HEK293 (cell line): Measurements from ENCODE around the gene RBM4.

Source experiments
- EGR2 ChIP-seq: fragments of 450-650 bp; formaldehyde crosslinking; IDR thresholded peaks from 2 replicates; pipeline ENCODE4 v1.5.1; 2016; ENCODE audit warnings: low read depth, missing biosample characterization, missing genetic modification characterization
- FEZF1 ChIP-seq: fragments of 450-650 bp; formaldehyde crosslinking; IDR thresholded peaks from 2 replicates; pipeline ENCODE4 v1.5.1; 2016; ENCODE audit warnings: missing biosample characterization, missing genetic modification characterization
- GLIS1 ChIP-seq: fragments of 450-650 bp; formaldehyde crosslinking; IDR thresholded peaks from 2 replicates; pipeline ENCODE4 v1.5.1; 2016; ENCODE audit warnings: missing biosample characterization, missing genetic modification characterization
- GLIS2 ChIP-seq: fragments of 450-650 bp; formaldehyde crosslinking; IDR thresholded peaks from 2 replicates; pipeline ENCODE4 v1.5.1; 2016; ENCODE audit warnings: missing biosample characterization, missing genetic modification characterization
- INSM2 ChIP-seq: fragments of 450-650 bp; formaldehyde crosslinking; IDR thresholded peaks from 2 replicates; pipeline ENCODE4 v1.5.1; 2016; ENCODE audit warnings: missing biosample characterization, missing genetic modification characterization
- KLF1 ChIP-seq: fragments of 450-650 bp; formaldehyde crosslinking; IDR thresholded peaks from 2 replicates; pipeline ENCODE4 v1.5.1; 2016; ENCODE audit warnings: missing biosample characterization, missing genetic modification characterization
- KLF8 ChIP-seq: fragments of 450-650 bp; formaldehyde crosslinking; IDR thresholded peaks from 2 replicates; pipeline ENCODE4 v1.5.1; 2016; ENCODE audit warnings: missing biosample characterization, missing genetic modification characterization
- OSR2 ChIP-seq: fragments of 450-650 bp; formaldehyde crosslinking; IDR thresholded peaks from 2 replicates; pipeline ENCODE4 v1.5.1; 2016; ENCODE audit warnings: missing biosample characterization, missing genetic modification characterization
- PATZ1 ChIP-seq: fragments of 450-650 bp; formaldehyde crosslinking; IDR thresholded peaks from 2 replicates; pipeline ENCODE4 v1.5.1; 2016; ENCODE audit warnings: missing biosample characterization, missing genetic modification characterization
- REST ChIP-seq: fragments of 450-650 bp; formaldehyde crosslinking; IDR thresholded peaks from 2 replicates; pipeline ENCODE4 v1.5.1; 2016; ENCODE audit warnings: missing biosample characterization, missing genetic modification characterization
- SP3 ChIP-seq: fragments of 450-650 bp; formaldehyde crosslinking; IDR thresholded peaks from 2 replicates; pipeline ENCODE4 v1.5.1; 2016; ENCODE audit warnings: missing biosample characterization, missing genetic modification characterization
- ZBTB17 ChIP-seq: fragments of 450-650 bp; formaldehyde crosslinking; IDR thresholded peaks from 2 replicates; pipeline ENCODE4 v1.5.1; 2016; ENCODE audit warnings: missing biosample characterization, missing genetic modification characterization
- ZBTB48 ChIP-seq: fragments of 450-650 bp; formaldehyde crosslinking; IDR thresholded peaks from 2 replicates; pipeline ENCODE4 v1.5.1; 2016; ENCODE audit warnings: missing biosample characterization, missing genetic modification characterization
- ZFHX2 ChIP-seq: fragments of 450-650 bp; formaldehyde crosslinking; conservative IDR thresholded peaks from 2 replicates; pipeline ENCODE4 v1.5.1; 2016; ENCODE audit warnings: missing biosample characterization, missing genetic modification characterization
- ZNF114 ChIP-seq: fragments of 450-650 bp; formaldehyde crosslinking; IDR thresholded peaks from 2 replicates; pipeline ENCODE4 v1.5.0; 2017; ENCODE audit warnings: missing biosample characterization, missing genetic modification characterization
- ZNF16 ChIP-seq: fragments of 450-650 bp; formaldehyde crosslinking; IDR thresholded peaks from 2 replicates; pipeline ENCODE4 v1.5.1; 2016; ENCODE audit warnings: low read depth, missing biosample characterization, missing genetic modification characterization
- ZNF174 ChIP-seq: fragments of 450-650 bp; formaldehyde crosslinking; IDR thresholded peaks from 2 replicates; pipeline ENCODE4 v1.5.0; 2017; ENCODE audit warnings: missing biosample characterization, mild to moderate bottlenecking, missing genetic modification characterization
- ZNF175 ChIP-seq: fragments of 450-650 bp; formaldehyde crosslinking; IDR thresholded peaks from 2 replicates; pipeline ENCODE4 v1.5.1; 2016; ENCODE audit warnings: missing biosample characterization, missing genetic modification characterization
- ZNF214 ChIP-seq: fragments of 450-650 bp; formaldehyde crosslinking; IDR thresholded peaks from 2 replicates; pipeline ENCODE4 v1.5.1; 2017; ENCODE audit warnings: missing biosample characterization, mild to moderate bottlenecking, missing genetic modification characterization, borderline replicate concordance
- ZNF221 ChIP-seq: fragments of 450-650 bp; formaldehyde crosslinking; IDR thresholded peaks from 2 replicates; pipeline ENCODE4 v1.5.1; 2017; ENCODE audit warnings: missing biosample characterization, missing genetic modification characterization, borderline replicate concordance
- ZNF23 ChIP-seq: fragments of 450-650 bp; formaldehyde crosslinking; IDR thresholded peaks from 2 replicates; pipeline ENCODE4 v1.5.1; 2016; ENCODE audit warnings: missing biosample characterization, missing genetic modification characterization, borderline replicate concordance
- ZNF266 ChIP-seq: fragments of 450-650 bp; formaldehyde crosslinking; IDR thresholded peaks from 2 replicates; pipeline ENCODE4 v1.5.1; 2016; ENCODE audit warnings: missing biosample characterization, missing genetic modification characterization, low read depth
- ZNF404 ChIP-seq: fragments of 450-650 bp; formaldehyde crosslinking; IDR thresholded peaks from 2 replicates; pipeline ENCODE4 v1.5.1; 2017; ENCODE audit warnings: missing biosample characterization, missing genetic modification characterization
- ZNF423 ChIP-seq: fragments of 450-650 bp; formaldehyde crosslinking; IDR thresholded peaks from 2 replicates; pipeline ENCODE4 v1.5.1; 2016; ENCODE audit warnings: missing biosample characterization, missing genetic modification characterization
- ZNF433 ChIP-seq: fragments of 450-650 bp; formaldehyde crosslinking; IDR thresholded peaks from 2 replicates; pipeline ENCODE4 v1.5.1; 2016; ENCODE audit warnings: missing biosample characterization, missing genetic modification characterization, low read depth
- ZNF473 ChIP-seq: fragments of 450-650 bp; formaldehyde crosslinking; IDR thresholded peaks from 2 replicates; pipeline ENCODE4 v1.5.1; 2017; ENCODE audit warnings: missing biosample characterization, missing genetic modification characterization
- ZNF548 ChIP-seq: fragments of 450-650 bp; formaldehyde crosslinking; IDR thresholded peaks from 2 replicates; pipeline ENCODE4 v1.5.1; 2016; ENCODE audit warnings: missing biosample characterization, missing genetic modification characterization
- ZNF585B ChIP-seq: fragments of 450-650 bp; formaldehyde crosslinking; IDR thresholded peaks from 2 replicates; pipeline ENCODE4 v1.5.1; 2016; ENCODE audit warnings: missing biosample characterization, missing genetic modification characterization
- ZNF645 ChIP-seq: fragments of 450-650 bp; formaldehyde crosslinking; IDR thresholded peaks from 2 replicates; pipeline ENCODE4; 2016; ENCODE audit warnings: missing biosample characterization, missing genetic modification characterization
- ZNF692 ChIP-seq: fragments of 450-650 bp; formaldehyde crosslinking; IDR thresholded peaks from 2 replicates; pipeline ENCODE4 v1.5.1; 2016; ENCODE audit warnings: missing biosample characterization, missing genetic modification characterization
- ZNF707 ChIP-seq: fragments of 450-650 bp; formaldehyde crosslinking; IDR thresholded peaks from 2 replicates; pipeline ENCODE4 v1.5.1; 2016; ENCODE audit warnings: missing biosample characterization, missing genetic modification characterization
- ZNF837 ChIP-seq: fragments of 450-650 bp; formaldehyde crosslinking; IDR thresholded peaks from 2 replicates; pipeline ENCODE4 v1.5.1; 2016; ENCODE audit warnings: missing biosample characterization, missing genetic modification characterization

The RBM4 gene

GRCh38 chr11:66617155-66617834 is 21.2 kb upstream of the RBM4 start (continued):
- no peak for TF ChIP-seq ZNF221 (tag by site-specific recombination)
- no peak for TF ChIP-seq ZBTB48 (tag by site-specific recombination)
- TF ChIP-seq ZNF837 = no peak
- no peak for TF ChIP-seq ZNF16 (tag by site-specific recombination)
- peak; percentile 75 for TF ChIP-seq GLIS2 (tag by site-specific recombination)
- 0 out of 2 replicates have a peak, but pooled peaks have one; percentile 42 for TF ChIP-seq GLIS1 (tag by site-specific recombination)
- no peak for TF ChIP-seq ZNF707
- TF ChIP-seq ZNF174 (tag by site-specific recombination) = no peak
- TF ChIP-seq REST = no peak
- TF ChIP-seq ZNF585B (tag by site-specific recombination) = no peak
- TF ChIP-seq ZNF266 (tag by site-specific recombination) = no peak
- no peak for TF ChIP-seq OSR2
- no peak for TF ChIP-seq ZNF404
- TF ChIP-seq ZNF548 (tag by site-specific recombination) = no peak
- TF ChIP-seq EGR2 (tag by site-specific recombination) = peak; percentile 89
- TF ChIP-seq PATZ1 (tag by site-specific recombination) = peak; percentile 30
- no peak for TF ChIP-seq KLF8
- TF ChIP-seq ZNF645 = 0 out of 2 replicates have a peak, but pooled peaks have one; percentile 19
- no peak for TF ChIP-seq KLF1 (tag by site-specific recombination)
- no peak for TF ChIP-seq ZNF23
- no peak for TF ChIP-seq ZNF114
- TF ChIP-seq ZBTB17 = no peak
- TF ChIP-seq ZNF433 (tag by site-specific recombination) = no peak
- no peak for TF ChIP-seq INSM2
- TF ChIP-seq FEZF1 (tag by site-specific recombination) = no peak
- TF ChIP-seq ZNF214 (tag by site-specific recombination) = no peak
- no peak for TF ChIP-seq ZNF423
- TF ChIP-seq ZNF473 (tag by site-specific recombination) = no peak
- no peak for TF ChIP-seq ZNF175 (tag by site-specific recombination)
- no peak for TF ChIP-seq ZNF692 (tag by site-specific recombination)
- TF ChIP-seq ZFHX2 = peak; percentile 6; the same call in 1 of the 2 replicates
- 0 out of 2 replicates have a peak, but pooled peaks have one; percentile 8 for TF ChIP-seq SP3 (tag by site-specific recombination)
